ENCODE results near the gene RASSF10. TPM values are rescaled to one million over a fixed set of nuclear protein-coding genes. Genes with fewer than 3 reads are reported as not detected.

Gene RASSF10
- polyA plus RNA-seq, 4 donors = 1.4 to 3.2 TPM; not detected in 2

DNA sequence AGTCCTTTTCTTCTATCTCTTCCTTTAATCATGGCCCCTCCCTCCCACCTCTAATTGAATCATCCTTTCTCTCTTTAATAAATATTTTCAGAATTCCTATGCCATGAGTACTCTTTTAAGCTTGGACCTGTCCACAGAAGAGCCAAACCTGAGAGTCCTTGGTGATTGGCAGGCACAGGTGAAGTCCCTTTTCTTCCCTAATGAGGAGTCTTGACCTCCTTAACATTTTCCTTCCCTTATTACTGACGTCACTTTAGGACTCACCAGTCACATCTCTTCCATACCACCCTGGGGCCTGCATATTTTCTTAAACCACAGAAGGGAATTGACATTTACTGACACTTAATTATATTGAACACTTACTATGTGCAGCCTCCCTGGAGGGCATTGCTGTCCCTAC lies 41.0 kb upstream of the RASSF10 start:
- 73 to 83% (median 78%) methylated on average over 1 of the region's 1 CpG for WGBS, 3 donors
- Histone ChIP-seq H3K36me3 (ENCODE audit: control insufficient read depth in 3 of 3, insufficient read depth in 2 of 3, low read depth in 1 of 3, low read length in 3 of 3) (no peaks in the 10 kb centered on the region), H3K9me3 (ENCODE audit: control insufficient read depth in 2 of 2, insufficient read depth in 1 of 2, low read depth in 1 of 2, low read length in 1 of 2) (no peaks in the 10 kb centered on the region), H3K27me3 (ENCODE audit: control insufficient read depth in 3 of 3, insufficient read depth in 3 of 3, low read length in 3 of 3) (no peaks in the 10 kb centered on the region), H3K4me1 (ENCODE audit: control insufficient read depth in 3 of 3, insufficient read depth in 2 of 3, low read depth in 1 of 3, low read length in 2 of 3) (no peaks in the 10 kb centered on the region), H3K27ac (ENCODE audit: low read depth in 1 of 3, low read length in 2 of 3) (no peak overlapping the region), H3K4me3 (ENCODE audit: low read depth in 1 of 3, low read length in 3 of 3) (no peak overlapping the region)
- DNase-seq = no peak
- FAIRE-seq = no peak

DNA sequence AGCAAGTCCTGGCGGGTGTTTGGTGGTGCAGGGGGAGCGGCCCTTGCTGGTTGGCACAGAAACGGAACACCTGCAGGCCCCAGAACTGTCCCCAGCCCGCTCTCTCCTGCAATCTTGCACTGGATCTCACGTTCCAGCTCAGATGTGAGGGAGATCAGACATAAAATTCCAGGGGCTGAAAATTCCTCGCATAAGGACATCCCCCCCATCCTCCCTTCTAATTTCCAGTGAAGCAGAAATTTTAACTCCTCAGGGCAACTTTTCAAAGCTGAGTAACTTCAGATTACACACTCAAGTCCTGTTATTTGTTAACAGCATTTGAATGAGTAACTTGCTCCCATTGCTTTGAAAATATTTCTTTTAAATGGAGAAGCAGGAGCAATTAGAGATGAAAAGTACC lies 40.3 kb upstream of the RASSF10 start:
- Histone ChIP-seq H3K9me3 (ENCODE audit: control insufficient read depth in 2 of 2, insufficient read depth in 1 of 2, low read depth in 1 of 2, low read length in 1 of 2) (no peaks in the 10 kb centered on the region), H3K36me3 (ENCODE audit: control insufficient read depth in 3 of 3, insufficient read depth in 2 of 3, low read depth in 1 of 3, low read length in 3 of 3) (no peaks in the 10 kb centered on the region), H3K4me3 (ENCODE audit: low read depth in 1 of 3, low read length in 3 of 3) (no peak overlapping the region), H3K27me3 (ENCODE audit: control insufficient read depth in 3 of 3, insufficient read depth in 3 of 3, low read length in 3 of 3) (no peaks in the 10 kb centered on the region), H3K27ac (ENCODE audit: low read depth in 1 of 3, low read length in 2 of 3) (no peak overlapping the region), H3K4me1 (ENCODE audit: control insufficient read depth in 3 of 3, insufficient read depth in 2 of 3, low read depth in 1 of 3, low read length in 2 of 3) (no peaks in the 10 kb centered on the region)
- no peak for FAIRE-seq
- DNase-seq = no peak
- WGBS, 3 donors = 86 to 88% (median 86%) methylated on average over 6 of the region's 6 CpGs

DNA sequence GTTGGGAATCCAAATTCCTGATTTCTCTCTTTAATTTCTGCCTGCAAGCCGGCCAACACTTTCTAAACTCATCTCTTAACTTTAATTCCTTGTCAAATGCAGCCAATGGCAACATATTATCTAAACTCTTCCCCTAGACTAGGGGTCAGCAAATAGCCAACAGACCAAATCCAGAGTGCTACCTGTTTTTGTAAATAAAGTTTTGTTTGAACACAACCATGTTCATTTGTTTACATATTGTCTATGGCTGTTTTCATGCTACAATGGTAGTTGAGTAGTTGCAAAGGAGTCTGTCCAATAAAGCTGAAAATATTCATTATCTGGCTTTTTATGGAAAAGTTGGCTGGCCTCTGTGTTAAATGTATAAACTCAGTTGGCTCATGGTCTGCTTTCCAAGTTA lies 37.2 kb upstream of the RASSF10 start:
- Histone ChIP-seq H3K9me3 (ENCODE audit: control insufficient read depth in 2 of 2, insufficient read depth in 1 of 2, low read depth in 1 of 2, low read length in 1 of 2) (no peaks in the 10 kb centered on the region), H3K27ac (ENCODE audit: low read depth in 1 of 3, low read length in 2 of 3) (no peak overlapping the region), H3K36me3 (ENCODE audit: control insufficient read depth in 3 of 3, insufficient read depth in 2 of 3, low read depth in 1 of 3, low read length in 3 of 3) (no peaks in the 10 kb centered on the region), H3K27me3 (ENCODE audit: control insufficient read depth in 3 of 3, insufficient read depth in 3 of 3, low read length in 3 of 3) (no peaks in the 10 kb centered on the region), H3K4me3 (ENCODE audit: low read depth in 1 of 3, low read length in 3 of 3) (no peak overlapping the region), H3K4me1 (ENCODE audit: control insufficient read depth in 3 of 3, insufficient read depth in 2 of 3, low read depth in 1 of 3, low read length in 2 of 3) (no peaks in the 10 kb centered on the region)
- DNase-seq = no peak
- no peak for FAIRE-seq
- WGBS, 3 donors = 82 to 89% (median 87%) methylated on average over 1 of the region's 1 CpG

DNA sequence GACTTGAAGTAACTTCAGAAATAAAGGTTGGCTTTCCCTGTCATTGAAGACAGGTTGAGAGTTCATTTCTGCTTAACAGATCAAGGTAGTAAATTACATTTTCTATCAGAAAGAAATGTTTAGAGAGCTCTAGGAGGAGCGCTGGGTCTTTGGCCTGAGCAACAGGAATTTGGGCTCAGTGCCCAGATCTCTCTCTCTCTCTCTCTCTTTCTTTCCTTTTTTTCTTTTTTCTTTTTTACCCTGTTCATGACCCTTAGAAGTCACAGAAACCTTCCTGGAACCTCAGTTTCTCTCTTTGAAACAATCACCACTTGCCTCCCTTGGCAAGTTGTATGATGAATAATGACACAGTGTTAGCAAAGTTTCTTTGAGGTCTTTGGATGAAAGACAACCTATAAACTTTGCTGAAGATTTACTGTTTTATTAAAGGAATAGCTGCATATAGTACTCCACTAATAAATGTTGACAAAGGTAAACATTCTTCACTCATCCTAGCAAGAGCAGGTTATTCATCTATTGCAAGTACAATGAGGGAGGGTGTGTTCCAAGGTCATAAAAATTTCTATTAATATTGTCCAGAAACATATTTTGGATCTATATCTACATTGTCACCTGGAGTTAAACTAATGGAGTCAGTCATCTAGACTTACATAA lies 35.5 kb upstream of the RASSF10 start:
- H3K9me3 ChIP-seq (ENCODE audit: control insufficient read depth in 2 of 2, insufficient read depth in 1 of 2, low read depth in 1 of 2, low read length in 1 of 2) = no peaks in the 10 kb centered on the region
- no peak overlapping the region for H3K4me3 ChIP-seq (ENCODE audit: low read depth in 1 of 3, low read length in 3 of 3)
- H3K27me3 ChIP-seq (ENCODE audit: control insufficient read depth in 3 of 3, insufficient read depth in 3 of 3, low read length in 3 of 3) = no peaks in the 10 kb centered on the region
- no peaks in the 10 kb centered on the region for H3K36me3 ChIP-seq (ENCODE audit: control insufficient read depth in 3 of 3, insufficient read depth in 2 of 3, low read depth in 1 of 3, low read length in 3 of 3)
- no peak overlapping the region for H3K27ac ChIP-seq (ENCODE audit: low read depth in 1 of 3, low read length in 2 of 3)
- H3K4me1 ChIP-seq (ENCODE audit: control insufficient read depth in 3 of 3, insufficient read depth in 2 of 3, low read depth in 1 of 3, low read length in 2 of 3) = no peaks in the 10 kb centered on the region
- peak in 1 of 2 donors; percentile 49 for DNase-seq
- FAIRE-seq = no peak
- WGBS, 3 donors = 9 to 48% (median 39%) methylated on average over 1 of the region's 1 CpG

DNA sequence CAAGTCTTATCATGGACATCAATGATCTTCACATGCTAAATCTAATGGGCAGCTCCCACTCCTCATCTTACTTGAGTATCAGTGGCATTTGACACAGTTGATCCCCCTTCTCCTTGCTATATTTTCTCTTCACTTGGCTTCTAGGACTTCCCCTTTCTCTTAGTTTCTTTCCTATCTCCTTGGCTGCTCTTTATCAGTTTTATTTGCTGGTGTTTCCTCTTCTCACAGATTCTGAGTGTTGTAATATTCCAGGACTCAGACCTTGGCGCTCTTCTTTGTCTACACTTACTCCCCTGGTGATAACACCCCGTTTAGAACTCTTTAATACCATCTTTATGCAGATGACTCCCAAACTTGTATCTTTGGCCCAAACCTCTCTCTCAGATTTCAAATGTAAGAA lies 33.9 kb upstream of the RASSF10 start:
- no peaks in the 10 kb centered on the region for H3K9me3 ChIP-seq (ENCODE audit: control insufficient read depth in 2 of 2, insufficient read depth in 1 of 2, low read depth in 1 of 2, low read length in 1 of 2)
- no peaks in the 10 kb centered on the region for H3K4me1 ChIP-seq (ENCODE audit: control insufficient read depth in 3 of 3, insufficient read depth in 2 of 3, low read depth in 1 of 3, low read length in 2 of 3)
- WGBS, 3 donors = 28 to 46% (median 28%) methylated on average over 2 of the region's 2 CpGs
- no peak for DNase-seq
- no peak overlapping the region for H3K4me3 ChIP-seq (ENCODE audit: low read depth in 1 of 3, low read length in 3 of 3)
- H3K27ac ChIP-seq (ENCODE audit: low read depth in 1 of 3, low read length in 2 of 3) = no peak overlapping the region
- H3K27me3 ChIP-seq (ENCODE audit: control insufficient read depth in 3 of 3, insufficient read depth in 3 of 3, low read length in 3 of 3) = no peaks in the 10 kb centered on the region
- H3K36me3 ChIP-seq (ENCODE audit: control insufficient read depth in 3 of 3, insufficient read depth in 2 of 3, low read depth in 1 of 3, low read length in 3 of 3) = no peaks in the 10 kb centered on the region
- FAIRE-seq = no peak

DNA sequence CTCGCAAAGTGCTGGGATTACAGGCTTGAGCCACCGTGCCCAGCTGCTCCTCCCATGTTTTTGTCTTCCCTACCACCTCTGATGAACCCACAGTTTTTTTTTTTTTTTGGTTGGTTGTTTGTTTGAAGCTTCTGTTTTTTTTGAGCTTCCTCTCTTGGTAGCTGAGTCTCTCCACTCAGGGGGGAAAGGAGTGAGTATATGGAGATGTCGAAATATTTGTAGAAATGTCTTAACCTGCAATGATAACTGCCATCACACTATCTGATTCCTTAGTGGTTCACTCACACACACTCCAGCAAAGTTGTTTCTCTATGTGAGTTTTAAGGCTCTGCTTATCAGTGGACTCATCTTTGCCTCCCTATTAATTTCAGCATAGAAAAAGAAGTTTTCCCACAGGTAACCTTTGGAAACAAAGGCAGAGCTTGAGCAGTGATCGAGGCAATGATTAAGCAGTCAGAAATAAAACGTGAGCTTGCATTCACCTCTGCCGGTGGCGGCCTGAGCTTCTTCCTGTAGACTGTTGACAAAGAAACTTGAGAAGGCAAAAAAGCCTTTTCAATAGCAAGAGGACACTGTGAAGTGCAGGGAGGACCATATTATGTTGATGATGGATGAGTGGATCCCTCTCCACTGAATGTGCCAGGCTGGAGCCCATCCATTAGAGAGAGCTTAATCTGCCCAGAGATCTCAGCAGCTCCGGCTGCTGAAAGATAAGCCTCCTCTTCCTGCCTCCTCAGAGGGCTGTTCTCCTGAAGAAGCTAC lies 29.0 kb upstream of the RASSF10 start:
- DNase-seq (no peak), FAIRE-seq (no peak)
- peaks cover 0 to 11% (median 0%) of the 10 kb centered on the region in 3 donors for H3K4me1 ChIP-seq (ENCODE audit: control insufficient read depth in 3 of 3, insufficient read depth in 2 of 3, low read depth in 1 of 3, low read length in 2 of 3)
- no peak overlapping the region for H3K27ac ChIP-seq (ENCODE audit: low read depth in 1 of 3, low read length in 2 of 3)
- 52 to 70% (median 58%) methylated on average over 8 of the region's 8 CpGs for WGBS, 3 donors
- H3K9me3 ChIP-seq (ENCODE audit: control insufficient read depth in 2 of 2, insufficient read depth in 1 of 2, low read depth in 1 of 2, low read length in 1 of 2) = no peaks in the 10 kb centered on the region
- peaks cover 0 to 4% (median 0%) of the 10 kb centered on the region in 3 donors for H3K27me3 ChIP-seq (ENCODE audit: control insufficient read depth in 3 of 3, insufficient read depth in 3 of 3, low read length in 3 of 3)
- no peak overlapping the region for H3K4me3 ChIP-seq (ENCODE audit: low read depth in 1 of 3, low read length in 3 of 3)
- no peaks in the 10 kb centered on the region for H3K36me3 ChIP-seq (ENCODE audit: control insufficient read depth in 3 of 3, insufficient read depth in 2 of 3, low read depth in 1 of 3, low read length in 3 of 3)

DNA sequence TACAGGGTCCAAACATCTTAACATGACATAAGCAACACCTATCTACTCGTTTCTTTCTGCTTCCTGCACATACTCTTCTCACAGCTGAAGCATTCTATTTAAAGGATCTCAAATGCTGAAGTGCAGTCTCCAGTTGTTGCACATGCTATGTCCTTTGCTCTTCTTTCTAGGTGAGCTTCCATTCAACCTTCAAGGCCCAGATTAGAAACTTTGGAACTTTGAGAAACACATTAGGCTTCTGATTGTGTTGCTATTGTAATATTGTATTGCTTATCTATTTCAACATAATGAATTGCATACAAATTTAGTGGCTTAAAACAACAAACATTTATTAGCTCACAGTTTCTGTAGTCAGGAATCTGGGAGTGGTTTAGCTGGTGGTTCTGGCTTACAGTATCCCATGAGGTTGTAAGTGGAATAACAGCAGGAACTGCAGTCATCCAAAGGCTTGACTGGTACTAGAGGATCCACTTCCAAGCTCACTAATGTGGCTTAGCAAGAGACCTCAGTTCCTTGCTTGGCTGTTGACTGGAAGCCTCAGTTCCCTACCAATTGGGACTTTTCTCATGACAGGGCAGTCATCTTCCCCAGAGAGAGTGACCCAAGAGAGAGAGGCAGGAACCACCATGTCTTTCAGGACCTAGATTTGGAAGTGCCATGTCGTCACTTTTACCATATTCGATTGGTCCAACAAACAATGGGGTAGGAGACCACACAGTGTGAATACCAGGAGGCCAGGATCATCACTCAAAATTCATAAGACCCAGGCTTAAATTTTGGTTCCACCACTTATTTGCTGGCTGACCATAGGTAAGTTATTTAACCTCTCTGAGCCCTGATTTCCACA lies 27.2 kb upstream of the RASSF10 start:
- WGBS, 3 donors = 64 to 73% (median 66%) methylated on average over 3 of the region's 3 CpGs
- DNase-seq (peak; percentile 25 to 63), FAIRE-seq (no peak)
- Histone ChIP-seq H3K4me3 (ENCODE audit: low read depth in 1 of 3, low read length in 3 of 3) (no peak overlapping the region), H3K36me3 (ENCODE audit: control insufficient read depth in 3 of 3, insufficient read depth in 2 of 3, low read depth in 1 of 3, low read length in 3 of 3) (no peaks in the 10 kb centered on the region), H3K27me3 (ENCODE audit: control insufficient read depth in 3 of 3, insufficient read depth in 3 of 3, low read length in 3 of 3) (peaks cover 0 to 4% (median 0%) of the 10 kb centered on the region in 3 donors), H3K4me1 (ENCODE audit: control insufficient read depth in 3 of 3, insufficient read depth in 2 of 3, low read depth in 1 of 3, low read length in 2 of 3) (peaks cover 0 to 11% (median 0%) of the 10 kb centered on the region in 3 donors), H3K9me3 (ENCODE audit: control insufficient read depth in 2 of 2, insufficient read depth in 1 of 2, low read depth in 1 of 2, low read length in 1 of 2) (no peaks in the 10 kb centered on the region), H3K27ac (ENCODE audit: low read depth in 1 of 3, low read length in 2 of 3) (peak overlapping the region in 1 of 3 donors; percentile 46)

DNA sequence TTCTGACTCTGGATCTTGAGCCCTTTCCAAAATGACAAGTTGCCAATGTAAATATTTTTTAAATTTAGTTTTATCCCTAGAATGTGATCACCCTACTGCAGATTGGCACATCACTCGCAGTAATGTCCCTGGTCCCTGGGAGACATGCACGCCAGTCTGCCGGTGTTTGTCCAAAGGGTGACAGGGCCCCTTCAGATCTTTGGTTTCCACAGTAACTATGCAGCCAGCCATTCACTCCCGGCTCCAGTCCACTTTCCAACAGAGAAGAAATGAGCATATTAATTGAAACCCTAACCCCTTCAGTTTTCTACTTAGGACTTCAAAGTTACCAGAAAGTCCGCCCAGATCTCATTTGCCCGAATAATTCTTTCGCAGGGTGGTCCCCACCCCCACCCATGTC lies 25.8 kb upstream of the RASSF10 start:
- Histone ChIP-seq H3K27me3 (ENCODE audit: control insufficient read depth in 3 of 3, insufficient read depth in 3 of 3, low read length in 3 of 3) (peaks cover 0 to 4% (median 0%) of the 10 kb centered on the region in 3 donors), H3K4me1 (ENCODE audit: control insufficient read depth in 3 of 3, insufficient read depth in 2 of 3, low read depth in 1 of 3, low read length in 2 of 3) (peaks cover 0 to 11% (median 0%) of the 10 kb centered on the region in 3 donors), H3K27ac (ENCODE audit: low read depth in 1 of 3, low read length in 2 of 3) (no peak overlapping the region), H3K4me3 (ENCODE audit: low read depth in 1 of 3, low read length in 3 of 3) (no peak overlapping the region), H3K9me3 (ENCODE audit: control insufficient read depth in 2 of 2, insufficient read depth in 1 of 2, low read depth in 1 of 2, low read length in 1 of 2) (no peaks in the 10 kb centered on the region), H3K36me3 (ENCODE audit: control insufficient read depth in 3 of 3, insufficient read depth in 2 of 3, low read depth in 1 of 3, low read length in 3 of 3) (no peaks in the 10 kb centered on the region)
- 79 to 91% (median 87%) methylated on average over 7 of the region's 7 CpGs for WGBS, 3 donors
- FAIRE-seq (no peak), DNase-seq (no peak)

All from small intestine (tissue), 7 donors.